Panc1 (cell line): ENCODE measurements around the gene B3GALNT1. TPM values are rescaled to one million over a fixed set of nuclear protein-coding genes. Genes with fewer than 3 reads are reported as not detected.

Source experiments
- ATAC-seq: fragments of 200-7000 bp; cut with Tn5 transposase; 2 replicates; pipeline ENCODE4 v1.9.1; 2020; ENCODE audit warnings: mild to moderate bottlenecking, moderate library complexity
- BruUV-seq: library from RNA; stranded (reverse); fragments of 400-500 nt; replicated peaks from 2 replicates; lab custom pipeline; 2021; lab: Mats Ljungman, UMichigan
- CTCF ChIA-PET: fragments of 300-600 bp; sonication (Branson Sonifier 250); formaldehyde crosslinking; loops from one replicate; lab custom pipeline; 2022; ENCODE audit warnings: antibody characterized with exemption; lab: Charles Lee
- POLR2A ChIA-PET: fragments of 300-600 bp; sonication (Branson Sonifier 250); formaldehyde crosslinking; loops from one replicate; lab custom pipeline; 2022; ENCODE audit warnings: antibody characterized with exemption; lab: Charles Lee
- DNase-seq: peaks from one replicate; pipeline ENCODE4 v3.0.0-alpha.2; 2010; ENCODE audit warnings: low read depth, low spot score
- H3K27ac ChIP-seq: 2 replicates; pipeline ENCODE4 v1.5.1; 2011; ENCODE audit warnings: mild to moderate bottlenecking, low read length, inconsistent platforms
- H3K27me3 ChIP-seq: fragments of 200-500 bp; sonication (Bioruptor generic); 2 replicates; pipeline ENCODE4 v1.6.0; 2014; ENCODE audit warnings: low read length, inconsistent platforms; ENCODE audit not compliant: control insufficient read depth, insufficient read depth
- H3K36me3 ChIP-seq: fragments of 200-500 bp; sonication (Bioruptor generic); 2 replicates; pipeline ENCODE4 v1.5.1; 2014; ENCODE audit warnings: inconsistent platforms, mild to moderate bottlenecking, low read length, moderate library complexity; ENCODE audit not compliant: control insufficient read depth, insufficient read depth
- H3K4me1 ChIP-seq: 2 replicates; pipeline ENCODE4 v1.5.1; 2011; ENCODE audit warnings: inconsistent platforms, mild to moderate bottlenecking, low read length, moderate library complexity; ENCODE audit not compliant: control insufficient read depth, insufficient read depth
- H3K4me3 ChIP-seq, 2 experiments: 2 replicates each; pipeline ENCODE4 v1.5.1; 2011 to 2012; ENCODE audit warnings: low read depth in 2 of 2, low read length in 2 of 2, mild to moderate bottlenecking in 2 of 2, inconsistent platforms in 1 of 2, moderate library complexity in 1 of 2
- H3K9me3 ChIP-seq: fragments of 200-500 bp; sonication (Bioruptor generic); 2 replicates; pipeline ENCODE4 v1.5.1; 2014; ENCODE audit warnings: low read depth, mild to moderate bottlenecking, inconsistent platforms, low read length, moderate library complexity; ENCODE audit not compliant: control insufficient read depth, insufficient read depth
- CTCF ChIP-seq: fragments of 450-650 bp; IDR thresholded peaks from 2 replicates; pipeline ENCODE4 v1.5.1; 2017; ENCODE audit warnings: mild to moderate bottlenecking
- POLR2AphosphoS5 ChIP-seq: IDR thresholded peaks from 2 replicates; pipeline ENCODE4 v1.6.1; 2012; ENCODE audit warnings: mild to moderate bottlenecking, low read depth, low read length, moderate library complexity
- REST ChIP-seq, 2 experiments: IDR thresholded peaks; 2 replicates each; pipeline ENCODE4 v1.6.1; 2011 to 2012; ENCODE audit warnings: low read depth in 2 of 2, control low read depth in 1 of 2, low read length in 1 of 2, mild to moderate bottlenecking in 1 of 2, moderate library complexity in 1 of 2; ENCODE audit not compliant: insufficient read depth in 1 of 2
- SIN3A ChIP-seq: IDR thresholded peaks from 2 replicates; pipeline ENCODE4 v1.6.1; 2012; ENCODE audit warnings: low read depth, mild to moderate bottlenecking, low read length, moderate library complexity, borderline replicate concordance; ENCODE audit not compliant: insufficient read depth
- TCF7L2 ChIP-seq: IDR thresholded peaks from 2 replicates; pipeline ENCODE4 v1.6.1; 2011; ENCODE audit warnings: mild to moderate bottlenecking, low read depth, low read length, inconsistent platforms
- in situ Hi-C: cut with HindIII; loops from 2 replicates; pipeline ENCODE4 v1.10.0; 2016; ENCODE audit warnings: low sequenced_read_pairs, low pct_unique_long_range_greater_than_20kb
- intact Hi-C: fragments of 100-400 bp; cut with micrococcal nuclease; formaldehyde crosslinking; loops from one replicate; pipeline ENCODE4 v1.10.0; 2022; ENCODE audit not compliant: unreplicated experiment
- total RNA-seq: library from RNA; stranded (reverse); gene quantifications from one replicate; pipeline ENCODE4 v1.2.1, GENCODE V29; 2021; ENCODE audit not compliant: unreplicated experiment

Gene B3GALNT1
- total RNA-seq, 1 experiment from 2014 or later: 31.1 TPM

- intact Hi-C loops (no loop called here), in situ Hi-C loops (no loop called here)
- Histone ChIP-seq H3K27ac (no peak overlapping the region), H3K36me3 (no peaks in the 10 kb centered on the region), H3K27me3 (no peaks in the 10 kb centered on the region), H3K9me3 (no peaks in the 10 kb centered on the region), H3K4me1 (no peaks in the 10 kb centered on the region), H3K4me3 (no peak overlapping the region)
- ChIA-PET CTCF (no interaction called here), POLR2A (no interaction called here)
- ATAC-seq (no peak), DNase-seq (no peak)
- BruUV-seq: no TSS peak
- no peak for TF ChIP-seq POLR2AphosphoS5
- TF ChIP-seq TCF7L2: no peak
- no peak for TF ChIP-seq CTCF
- no peak for TF ChIP-seq SIN3A
- no peak for TF ChIP-seq REST (IDR thresholded peaks at IDR 0.05; ENCODE audit: insufficient read depth in 1 of 2, low read depth in 2 of 2, low read length in 1 of 2)
These were observed 43.8 kb upstream of the B3GALNT1 start for GRCh38 chr3:161148832-161149475.

GRCh38 chr3:161142486-161142885 lies 37.3 kb upstream of the B3GALNT1 start:
- Histone ChIP-seq H3K4me3 (no peak overlapping the region), H3K9me3 (no peaks in the 10 kb centered on the region), H3K36me3 (no peaks in the 10 kb centered on the region), H3K27ac (no peak overlapping the region), H3K4me1 (no peaks in the 10 kb centered on the region), H3K27me3 (no peaks in the 10 kb centered on the region)
- intact Hi-C loops (no loop called here), in situ Hi-C loops (no loop called here)
- no TSS peak for BruUV-seq
- TF ChIP-seq TCF7L2: no peak
- TF ChIP-seq SIN3A: no peak
- no peak for TF ChIP-seq REST (IDR thresholded peaks at IDR 0.05; ENCODE audit: insufficient read depth in 1 of 2, low read depth in 2 of 2, low read length in 1 of 2)
- no peak for TF ChIP-seq CTCF
- no peak for TF ChIP-seq POLR2AphosphoS5
- ChIA-PET POLR2A (no interaction called here), CTCF (no interaction called here)
- DNase-seq (no peak), ATAC-seq (no peak)
